H9 (cell line): ENCODE measurements around the gene DMD. TPM values are rescaled to one million over a fixed set of nuclear protein-coding genes. Genes with fewer than 3 reads are reported as not detected.

Source experiments
- DNase-seq: peaks from one replicate; pipeline ENCODE4 v3.0.0-alpha.2; 2017
- H2AFZ ChIP-seq: one replicate; pipeline ENCODE4 v1.6.1; 2013; ENCODE audit warnings: mild to moderate bottlenecking, low read length, control low read depth, moderate library complexity
- H2AK5ac ChIP-seq: 2 replicates; pipeline ENCODE4 v1.6.1; 2013; ENCODE audit warnings: low read length, control low read depth, mixed read lengths; ENCODE audit not compliant: insufficient read length
- H2BK120ac ChIP-seq: one replicate; pipeline ENCODE4 v1.6.1; 2013; ENCODE audit warnings: low read depth, mild to moderate bottlenecking, low read length, control low read depth, inconsistent platforms; ENCODE audit not compliant: poor library complexity, severe bottlenecking
- H2BK12ac ChIP-seq: 2 replicates; pipeline ENCODE4 v1.6.1; 2013; ENCODE audit warnings: low read length, control low read depth, mixed read lengths, low read depth; ENCODE audit not compliant: insufficient read length
- H2BK15ac ChIP-seq: 2 replicates; pipeline ENCODE4 v1.6.1; 2013; ENCODE audit warnings: low read depth, low read length, control low read depth
- H2BK20ac ChIP-seq: one replicate; pipeline ENCODE4 v1.6.1; 2013; ENCODE audit warnings: low read depth, mild to moderate bottlenecking, low read length, control low read depth, inconsistent platforms; ENCODE audit not compliant: poor library complexity, severe bottlenecking
- H2BK5ac ChIP-seq: 2 replicates; pipeline ENCODE4 v1.6.1; 2013; ENCODE audit warnings: low read length, control low read depth, mixed read lengths; ENCODE audit not compliant: insufficient read length
- H3K14ac ChIP-seq: 2 replicates; pipeline ENCODE4 v1.6.1; 2013; ENCODE audit warnings: low read length, control low read depth; ENCODE audit not compliant: insufficient read depth
- H3K18ac ChIP-seq: 2 replicates; pipeline ENCODE4 v1.6.1; 2013; ENCODE audit warnings: low read depth, mild to moderate bottlenecking, mixed read lengths, low read length, control low read depth; ENCODE audit not compliant: insufficient read length
- H3K23ac ChIP-seq: 2 replicates; pipeline ENCODE4 v1.6.1; 2013; ENCODE audit warnings: low read length, control low read depth, mixed read lengths, low read depth; ENCODE audit not compliant: insufficient read length
- H3K23me2 ChIP-seq: 2 replicates; pipeline ENCODE4 v1.6.1; 2013; ENCODE audit warnings: low read depth, mild to moderate bottlenecking, mixed read lengths, low read length, control low read depth; ENCODE audit not compliant: insufficient read length, poor library complexity, severe bottlenecking
- H3K27ac ChIP-seq: 2 replicates; pipeline ENCODE4 v1.5.1; 2013; ENCODE audit warnings: low read length, control low read depth, mixed read lengths, low read depth; ENCODE audit not compliant: insufficient read length
- H3K27me3 ChIP-seq: 2 replicates; pipeline ENCODE4 v1.6.1; 2013; ENCODE audit warnings: low read length, control low read depth, inconsistent platforms; ENCODE audit not compliant: insufficient read depth
- H3K4ac ChIP-seq: 2 replicates; pipeline ENCODE4 v1.6.1; 2013; ENCODE audit warnings: low read depth, mild to moderate bottlenecking, control low read depth, inconsistent platforms, low read length, moderate library complexity
- H3K4me1 ChIP-seq: 2 replicates; pipeline ENCODE4 v1.6.1; 2013; ENCODE audit warnings: low read length, control low read depth, inconsistent platforms; ENCODE audit not compliant: insufficient read depth
- H3K4me2 ChIP-seq: 2 replicates; pipeline ENCODE4 v1.6.1; 2013; ENCODE audit warnings: low read length, control low read depth, mixed read lengths; ENCODE audit not compliant: insufficient read length, insufficient read depth
- H3K56ac ChIP-seq: 2 replicates; pipeline ENCODE4 v1.6.1; 2013; ENCODE audit warnings: low read depth, mild to moderate bottlenecking, mixed read lengths, low read length, control low read depth; ENCODE audit not compliant: insufficient read length
- H3K79me1 ChIP-seq: 2 replicates; pipeline ENCODE4 v1.6.1; 2013; ENCODE audit warnings: low read depth, mild to moderate bottlenecking, moderate library complexity, low read length, control low read depth, inconsistent platforms; ENCODE audit not compliant: insufficient read depth, poor library complexity, severe bottlenecking
- H3K79me2 ChIP-seq: 2 replicates; pipeline ENCODE4 v1.6.1; 2013; ENCODE audit warnings: low read length, control low read depth, inconsistent platforms; ENCODE audit not compliant: insufficient read depth
- H3K9ac ChIP-seq: 2 replicates; pipeline ENCODE4 v1.6.1; 2013; ENCODE audit warnings: low read length, control low read depth, mixed read lengths; ENCODE audit not compliant: insufficient read length; ENCODE audit errors: extremely low read depth
- H3K9me3 ChIP-seq: one replicate; pipeline ENCODE4 v1.6.1; 2013; ENCODE audit warnings: low read depth, low read length, inconsistent platforms; ENCODE audit not compliant: control insufficient read depth
- H3T11ph ChIP-seq: one replicate; pipeline ENCODE4 v1.6.1; 2013; ENCODE audit warnings: mild to moderate bottlenecking, low read length, control low read depth, inconsistent platforms
- H4K20me1 ChIP-seq: one replicate; pipeline ENCODE4 v1.6.1; 2013; ENCODE audit not compliant: control insufficient read depth, insufficient read length, insufficient read depth
- H4K5ac ChIP-seq: 2 replicates; pipeline ENCODE4 v1.6.1; 2013; ENCODE audit warnings: low read depth, mild to moderate bottlenecking, mixed read lengths, low read length, control low read depth; ENCODE audit not compliant: insufficient read length
- H4K8ac ChIP-seq: replicated peaks from 2 replicates; pipeline ENCODE4 v1.6.1; 2013; ENCODE audit warnings: low read length, control low read depth, mixed read lengths, low read depth; ENCODE audit not compliant: insufficient read length
- H4K91ac ChIP-seq: 2 replicates; pipeline ENCODE4 v1.6.1; 2013; ENCODE audit warnings: low read depth, mild to moderate bottlenecking, moderate library complexity, mixed read lengths, low read length, control low read depth; ENCODE audit not compliant: insufficient read length
- H3K27ac Mint-ChIP-seq, 3 experiments: 2 replicates in 2 of 3; 3 replicates in 1 of 3; pipeline ENCODE4 v1.8.0; 2020 to 2021; ENCODE audit warnings: mixed read lengths in 3 of 3, mild to moderate bottlenecking in 1 of 3, moderate library complexity in 1 of 3
- H3K27me3 Mint-ChIP-seq: 2 replicates; pipeline ENCODE4 v1.8.0; 2021; ENCODE audit warnings: low read depth, mild to moderate bottlenecking, moderate library complexity, mixed read lengths
- H3K36me3 Mint-ChIP-seq, 3 experiments: 2 replicates in 2 of 3; 3 replicates in 1 of 3; pipeline ENCODE4 v1.8.0; 2020 to 2021; ENCODE audit warnings: low read depth in 3 of 3, mixed read lengths in 3 of 3; ENCODE audit not compliant: insufficient read depth in 1 of 3
- H3K4me1 Mint-ChIP-seq, 2 experiments: 2 replicates each; pipeline ENCODE4 v1.8.0; 2020; ENCODE audit warnings: mixed read lengths in 2 of 2
- H3K4me3 Mint-ChIP-seq, 2 experiments: 2 replicates in 1 of 2; 3 replicates in 1 of 2; pipeline ENCODE4 v1.8.0; 2020 to 2021; ENCODE audit warnings: mild to moderate bottlenecking in 2 of 2, mixed read lengths in 2 of 2, moderate library complexity in 1 of 2
- H3K9me3 Mint-ChIP-seq, 2 experiments: 2 replicates in 1 of 2; 3 replicates in 1 of 2; pipeline ENCODE4 v1.8.0; 2020; ENCODE audit warnings: mild to moderate bottlenecking in 2 of 2, mixed read lengths in 2 of 2, moderate library complexity in 1 of 2
- WGBS: extraction: QIAGEN DNeasy Blood & Tissue Kit; methylation state at CpG from one replicate; pipeline ENCODE4 v1.1.7; 2013; ENCODE audit warnings: missing lambda C conversion rate, low lambda C conversion rate, mixed read lengths; ENCODE audit not compliant: insufficient read length; ENCODE audit errors: extremely low coverage; 5-methylcytosine and 5-hydroxymethylcytosine counted together
- total RNA-seq: library from RNA; stranded (reverse); gene quantifications from 2 replicates; pipeline ENCODE4 v1.2.1, GENCODE V29; 2021
- TF ChIP-seq, protein P1 (sequence below): fragments of 200-600 bp; sonication (generic); conservative IDR thresholded peaks from 3 replicates; pipeline ENCODE4 v1.8.0; 2021; ENCODE audit warnings: antibody characterized with exemption, mild to moderate bottlenecking

Gene DMD
- total RNA-seq, 1 experiment from 2014 or later, result 3.8 TPM

GRCh38 chrX:33205321-33205720 is 6.0 kb downstream of the DMD start:
- H3K9me3 Mint-ChIP-seq, result peaks cover 2 to 4% of the 10 kb centered on the region in 2 experiments; a peak in 4 of 5 replicates
- Histone ChIP-seq H3K9me3 (no peaks in the 10 kb centered on the region), H4K5ac (no peak overlapping the region), H3K27ac (no peak overlapping the region), H3K4ac (no peak overlapping the region), H2BK15ac (no peak overlapping the region), H3K14ac (no peak overlapping the region), H4K20me1 (no peaks in the 10 kb centered on the region), H3K23me2 (no peaks in the 10 kb centered on the region), H2AK5ac (no peak overlapping the region), H3K79me1 (no peaks in the 10 kb centered on the region), H3K4me1 (no peaks in the 10 kb centered on the region), H3K9ac (no peak overlapping the region), H3K23ac (no peak overlapping the region), H2BK20ac (no peak overlapping the region), H4K91ac (no peak overlapping the region), H3K18ac (no peak overlapping the region), H3T11ph (no peak overlapping the region), H2AFZ (no peak overlapping the region), H3K56ac (no peak overlapping the region), H3K79me2 (no peaks in the 10 kb centered on the region), H2BK12ac (no peak overlapping the region), H3K4me2 (no peak overlapping the region), H3K27me3 (no peaks in the 10 kb centered on the region), H2BK120ac (no peak overlapping the region), H4K8ac (no peak overlapping the region), H2BK5ac (no peak overlapping the region)
- no peaks in the 10 kb centered on the region for H3K27me3 Mint-ChIP-seq
- no CpG with 5 or more reads among the region's 3 CpGs for WGBS
- DNase-seq, result no peak
- peaks cover 13 to 14% of the 10 kb centered on the region in 2 experiments for H3K4me1 Mint-ChIP-seq
- TF ChIP-seq, protein P1, sequence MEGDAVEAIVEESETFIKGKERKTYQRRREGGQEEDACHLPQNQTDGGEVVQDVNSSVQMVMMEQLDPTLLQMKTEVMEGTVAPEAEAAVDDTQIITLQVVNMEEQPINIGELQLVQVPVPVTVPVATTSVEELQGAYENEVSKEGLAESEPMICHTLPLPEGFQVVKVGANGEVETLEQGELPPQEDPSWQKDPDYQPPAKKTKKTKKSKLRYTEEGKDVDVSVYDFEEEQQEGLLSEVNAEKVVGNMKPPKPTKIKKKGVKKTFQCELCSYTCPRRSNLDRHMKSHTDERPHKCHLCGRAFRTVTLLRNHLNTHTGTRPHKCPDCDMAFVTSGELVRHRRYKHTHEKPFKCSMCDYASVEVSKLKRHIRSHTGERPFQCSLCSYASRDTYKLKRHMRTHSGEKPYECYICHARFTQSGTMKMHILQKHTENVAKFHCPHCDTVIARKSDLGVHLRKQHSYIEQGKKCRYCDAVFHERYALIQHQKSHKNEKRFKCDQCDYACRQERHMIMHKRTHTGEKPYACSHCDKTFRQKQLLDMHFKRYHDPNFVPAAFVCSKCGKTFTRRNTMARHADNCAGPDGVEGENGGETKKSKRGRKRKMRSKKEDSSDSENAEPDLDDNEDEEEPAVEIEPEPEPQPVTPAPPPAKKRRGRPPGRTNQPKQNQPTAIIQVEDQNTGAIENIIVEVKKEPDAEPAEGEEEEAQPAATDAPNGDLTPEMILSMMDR, result no peak
- no peak overlapping the region for H3K4me3 Mint-ChIP-seq
- H3K27ac Mint-ChIP-seq, result no peak overlapping the region
- no peaks in the 10 kb centered on the region for H3K36me3 Mint-ChIP-seq
